ENCODE measurements around the gene MBNL2.

The MBNL2 gene

DNA sequence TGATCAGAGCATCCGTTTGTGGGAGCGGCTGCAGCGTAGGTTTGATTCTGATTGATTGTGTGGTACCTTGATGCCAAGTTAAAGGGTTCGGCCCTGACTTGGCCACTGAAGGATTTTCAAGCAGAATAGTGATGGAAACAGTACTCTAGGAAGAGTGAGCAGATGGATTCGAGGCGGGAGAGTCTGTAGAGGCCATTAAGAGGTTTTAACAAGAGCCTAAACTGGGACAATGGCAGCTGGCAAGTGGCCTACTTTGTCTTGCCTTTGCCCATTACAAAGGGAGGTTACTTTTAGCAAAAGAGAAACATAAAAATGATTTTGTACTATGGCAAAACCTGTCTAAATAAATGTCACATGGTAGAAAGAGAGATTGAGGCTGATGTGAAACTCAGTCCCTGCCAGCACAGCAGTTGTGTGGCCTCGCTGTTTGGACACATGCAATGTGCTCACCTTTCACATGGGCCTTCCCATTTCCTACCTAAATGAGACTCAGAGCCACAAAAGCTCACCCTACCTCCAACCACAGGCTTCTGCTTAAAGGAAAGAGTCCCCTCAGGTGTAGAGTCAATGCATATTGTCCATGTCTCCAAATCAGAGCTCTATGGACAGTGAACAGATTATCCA, 149.5 kb downstream of the MBNL2 start:
- H3K36me3 ChIP-seq (ENCODE audit: control insufficient read depth, low read depth, low read length), result no peaks in the 10 kb centered on the region
- no peak overlapping the region for H3K27ac ChIP-seq (ENCODE audit: low read length)
- no peak overlapping the region for H3K9ac ChIP-seq (ENCODE audit: low read length)
- H3K4me1 ChIP-seq (ENCODE audit: control insufficient read depth, low read depth, low read length), result no peaks in the 10 kb centered on the region
- no peak overlapping the region for H3K4me3 ChIP-seq (ENCODE audit: low read length)
- no peaks in the 10 kb centered on the region for H3K27me3 ChIP-seq (ENCODE audit: control insufficient read depth, insufficient read depth, low read length)
- no peaks in the 10 kb centered on the region for H3K9me3 ChIP-seq (ENCODE audit: control insufficient read depth, low read depth, low read length)

DNA sequence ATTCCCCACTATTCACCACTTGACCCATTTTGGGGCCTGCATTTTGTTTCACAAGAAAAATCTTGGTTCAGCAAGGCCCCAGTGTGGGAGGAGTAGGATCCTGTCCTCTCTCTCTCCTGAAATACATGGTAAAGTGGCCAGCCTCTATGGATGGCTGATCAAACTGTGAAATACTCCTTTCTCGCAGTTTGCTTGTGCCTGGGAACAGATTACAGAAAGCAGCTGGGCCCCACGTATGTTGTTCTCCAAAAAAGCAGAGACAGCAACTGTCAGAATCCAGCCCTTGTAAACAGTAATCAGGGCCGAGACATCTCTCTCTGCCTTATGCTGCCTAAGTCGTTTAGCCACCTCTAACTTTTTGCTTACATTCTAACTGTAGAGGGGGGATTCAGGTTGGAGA, 150.8 kb downstream of the MBNL2 start:
- Histone ChIP-seq H3K9ac (ENCODE audit: low read length) (no peak overlapping the region), H3K4me3 (ENCODE audit: low read length) (no peak overlapping the region), H3K36me3 (ENCODE audit: control insufficient read depth, low read depth, low read length) (no peaks in the 10 kb centered on the region), H3K4me1 (ENCODE audit: control insufficient read depth, low read depth, low read length) (no peaks in the 10 kb centered on the region), H3K9me3 (ENCODE audit: control insufficient read depth, low read depth, low read length) (no peaks in the 10 kb centered on the region), H3K27me3 (ENCODE audit: control insufficient read depth, insufficient read depth, low read length) (no peaks in the 10 kb centered on the region), H3K27ac (ENCODE audit: low read length) (no peak overlapping the region)

DNA sequence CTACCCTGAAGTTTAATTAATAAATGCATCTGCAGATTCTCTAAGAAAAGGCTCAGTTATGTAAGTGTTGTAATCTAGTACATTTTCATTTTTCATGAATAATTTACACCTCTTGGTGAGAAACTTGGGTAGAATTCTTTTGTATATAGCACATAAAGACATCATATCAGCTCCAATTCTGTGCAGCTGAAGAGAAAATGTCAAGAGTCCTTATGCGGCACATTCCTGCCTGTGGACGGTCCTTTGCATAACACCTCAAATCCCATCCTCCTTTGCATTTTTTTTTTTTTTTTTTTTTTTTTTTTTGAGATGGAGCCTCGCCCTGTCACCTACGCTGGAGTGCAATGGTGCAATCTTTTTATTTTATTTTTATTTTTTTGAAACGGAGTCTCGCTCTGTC, 151.7 kb downstream of the MBNL2 start:
- no peak overlapping the region for H3K27ac ChIP-seq (ENCODE audit: low read length)
- H3K9me3 ChIP-seq (ENCODE audit: control insufficient read depth, low read depth, low read length), result no peaks in the 10 kb centered on the region
- no peak overlapping the region for H3K4me3 ChIP-seq (ENCODE audit: low read length)
- H3K27me3 ChIP-seq (ENCODE audit: control insufficient read depth, insufficient read depth, low read length), result no peaks in the 10 kb centered on the region
- H3K36me3 ChIP-seq (ENCODE audit: control insufficient read depth, low read depth, low read length), result no peaks in the 10 kb centered on the region
- no peak overlapping the region for H3K9ac ChIP-seq (ENCODE audit: low read length)
- no peaks in the 10 kb centered on the region for H3K4me1 ChIP-seq (ENCODE audit: control insufficient read depth, low read depth, low read length)

DNA sequence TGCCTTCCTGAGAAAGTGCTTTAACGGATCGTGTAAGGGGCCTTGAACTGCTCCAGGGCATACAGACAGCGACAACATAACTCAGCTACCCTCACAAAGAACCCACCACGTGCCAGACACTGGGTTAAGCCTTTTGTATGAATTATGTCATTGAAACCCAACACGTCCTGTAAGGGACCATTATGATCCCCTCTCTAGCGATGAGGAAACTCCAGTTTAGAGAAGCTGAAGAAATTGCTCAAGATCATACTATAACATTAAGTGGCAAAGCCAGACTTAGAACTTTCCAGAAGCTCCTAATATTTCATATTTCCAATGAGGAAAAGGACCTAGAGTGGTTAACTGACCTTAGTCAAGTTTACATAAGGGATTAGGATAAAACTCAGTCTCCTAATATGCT, 154.8 kb downstream of the MBNL2 start:
- Histone ChIP-seq H3K9ac (ENCODE audit: low read length) (no peak overlapping the region), H3K27ac (ENCODE audit: low read length) (no peak overlapping the region), H3K9me3 (ENCODE audit: control insufficient read depth, low read depth, low read length) (no peaks in the 10 kb centered on the region), H3K36me3 (ENCODE audit: control insufficient read depth, low read depth, low read length) (no peaks in the 10 kb centered on the region), H3K4me3 (ENCODE audit: low read length) (no peak overlapping the region), H3K4me1 (ENCODE audit: control insufficient read depth, low read depth, low read length) (no peaks in the 10 kb centered on the region), H3K27me3 (ENCODE audit: control insufficient read depth, insufficient read depth, low read length) (no peaks in the 10 kb centered on the region)

DNA sequence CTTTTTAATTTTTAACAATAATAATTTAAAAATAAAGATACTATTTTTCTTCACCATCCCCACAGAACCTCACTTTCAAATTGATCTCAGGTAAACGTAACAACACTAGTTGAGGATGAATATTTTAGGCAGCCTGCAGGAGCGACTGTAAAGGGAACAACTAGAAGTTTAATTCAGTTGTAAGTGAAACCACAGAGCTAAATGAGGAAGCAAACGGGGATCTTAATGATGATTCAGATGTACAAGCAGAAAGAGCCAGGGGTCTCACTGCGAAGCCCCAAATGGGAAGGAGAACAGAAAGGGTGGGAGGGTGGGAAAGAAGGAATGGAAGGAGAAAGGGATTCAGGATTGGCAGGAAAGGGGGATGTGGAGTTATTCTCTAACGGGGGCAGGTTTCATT, 157.3 kb downstream of the MBNL2 start:
- Histone ChIP-seq H3K27ac (ENCODE audit: low read length) (no peak overlapping the region), H3K27me3 (ENCODE audit: control insufficient read depth, insufficient read depth, low read length) (no peaks in the 10 kb centered on the region), H3K9ac (ENCODE audit: low read length) (no peak overlapping the region), H3K9me3 (ENCODE audit: control insufficient read depth, low read depth, low read length) (no peaks in the 10 kb centered on the region), H3K4me1 (ENCODE audit: control insufficient read depth, low read depth, low read length) (no peaks in the 10 kb centered on the region), H3K4me3 (ENCODE audit: low read length) (no peak overlapping the region), H3K36me3 (ENCODE audit: control insufficient read depth, low read depth, low read length) (no peaks in the 10 kb centered on the region)

DNA sequence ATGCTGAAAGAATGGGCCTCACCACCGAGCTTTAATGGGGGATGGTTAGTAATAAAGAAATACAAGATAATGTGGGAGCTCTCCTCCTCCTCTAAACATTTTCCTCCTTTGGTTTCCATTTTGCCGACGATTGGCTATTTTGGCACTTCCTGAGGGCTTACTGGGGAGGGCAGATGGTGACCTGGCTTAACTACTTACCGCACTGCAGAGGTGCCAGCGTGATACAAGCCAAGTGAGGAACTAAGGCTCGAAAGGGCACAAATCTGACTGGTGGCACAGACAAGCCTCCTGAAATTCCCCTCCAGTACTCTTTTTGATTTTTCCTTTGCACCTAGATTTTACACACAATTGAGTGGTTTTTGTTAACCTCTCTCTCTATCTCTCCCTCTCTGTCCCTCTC, 158.6 kb downstream of the MBNL2 start:
- H3K27me3 ChIP-seq (ENCODE audit: control insufficient read depth, insufficient read depth, low read length), result no peaks in the 10 kb centered on the region
- no peaks in the 10 kb centered on the region for H3K4me1 ChIP-seq (ENCODE audit: control insufficient read depth, low read depth, low read length)
- no peak overlapping the region for H3K4me3 ChIP-seq (ENCODE audit: low read length)
- no peaks in the 10 kb centered on the region for H3K9me3 ChIP-seq (ENCODE audit: control insufficient read depth, low read depth, low read length)
- no peak overlapping the region for H3K27ac ChIP-seq (ENCODE audit: low read length)
- H3K9ac ChIP-seq (ENCODE audit: low read length), result no peak overlapping the region
- H3K36me3 ChIP-seq (ENCODE audit: control insufficient read depth, low read depth, low read length), result no peaks in the 10 kb centered on the region

DNA sequence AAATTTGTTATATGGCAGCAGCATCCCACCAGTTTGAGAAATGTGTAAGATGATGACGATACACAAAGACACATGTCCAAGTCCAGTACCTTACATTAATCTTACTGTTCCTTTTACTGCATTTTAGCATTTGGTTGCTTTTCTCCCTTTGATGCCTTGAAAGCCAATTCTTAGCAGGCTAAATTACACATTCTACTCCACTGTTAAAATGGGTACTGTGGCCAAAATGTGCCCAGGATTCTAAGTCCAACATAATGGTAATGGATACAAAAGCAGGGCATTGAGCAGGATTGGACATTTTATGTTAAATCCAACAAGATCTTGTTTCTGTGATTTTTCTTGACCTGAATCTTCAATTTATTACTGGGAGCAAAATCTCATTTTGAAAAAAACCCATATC, 159.1 kb downstream of the MBNL2 start:
- Histone ChIP-seq H3K9me3 (ENCODE audit: control insufficient read depth, low read depth, low read length) (no peaks in the 10 kb centered on the region), H3K9ac (ENCODE audit: low read length) (no peak overlapping the region), H3K36me3 (ENCODE audit: control insufficient read depth, low read depth, low read length) (no peaks in the 10 kb centered on the region), H3K27me3 (ENCODE audit: control insufficient read depth, insufficient read depth, low read length) (no peaks in the 10 kb centered on the region), H3K27ac (ENCODE audit: low read length) (no peak overlapping the region), H3K4me3 (ENCODE audit: low read length) (no peak overlapping the region), H3K4me1 (ENCODE audit: control insufficient read depth, low read depth, low read length) (no peaks in the 10 kb centered on the region)

DNA sequence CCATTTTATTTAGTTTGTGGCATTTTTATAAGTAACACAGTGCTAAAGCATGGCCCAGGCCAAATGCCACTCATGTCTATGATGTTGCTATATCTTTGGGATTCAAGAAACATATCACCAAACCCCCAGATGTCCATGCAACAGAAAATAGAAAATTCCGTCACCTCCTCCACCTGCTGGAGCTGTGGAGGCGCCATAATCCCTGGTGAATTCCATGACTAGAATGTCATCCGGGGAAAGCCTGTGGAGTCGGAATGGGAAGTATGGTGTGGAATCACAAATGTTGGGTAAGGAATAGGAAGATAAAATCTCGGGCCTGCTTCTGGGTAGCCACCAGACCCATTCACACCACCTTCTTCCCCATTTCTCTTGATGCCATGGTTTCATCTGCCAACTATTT, 160.1 kb downstream of the MBNL2 start:
- no peaks in the 10 kb centered on the region for H3K9me3 ChIP-seq (ENCODE audit: control insufficient read depth, low read depth, low read length)
- H3K27me3 ChIP-seq (ENCODE audit: control insufficient read depth, insufficient read depth, low read length), result no peaks in the 10 kb centered on the region
- no peak overlapping the region for H3K9ac ChIP-seq (ENCODE audit: low read length)
- no peak overlapping the region for H3K27ac ChIP-seq (ENCODE audit: low read length)
- H3K36me3 ChIP-seq (ENCODE audit: control insufficient read depth, low read depth, low read length), result no peaks in the 10 kb centered on the region
- no peaks in the 10 kb centered on the region for H3K4me1 ChIP-seq (ENCODE audit: control insufficient read depth, low read depth, low read length)
- H3K4me3 ChIP-seq (ENCODE audit: low read length), result no peak overlapping the region

DNA sequence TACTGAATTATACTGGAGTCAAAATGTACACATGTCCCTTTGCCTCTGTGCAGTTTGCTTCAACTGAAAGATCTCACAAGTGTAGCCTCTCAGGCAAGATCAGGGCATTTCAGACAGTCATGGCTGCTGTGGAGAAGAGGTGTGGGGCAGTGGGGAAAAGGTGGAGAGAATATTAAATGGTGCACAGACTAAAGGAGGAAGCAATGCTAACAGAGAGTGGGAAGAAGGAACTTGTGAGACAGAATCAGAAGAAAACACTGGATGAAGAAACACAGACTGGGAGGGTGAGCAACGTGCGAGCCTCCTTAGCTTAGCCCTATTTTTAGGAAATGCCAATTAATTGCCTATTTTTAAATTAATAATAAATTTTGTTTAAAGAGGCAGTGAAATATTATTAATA, 162.2 kb downstream of the MBNL2 start:
- H3K9me3 ChIP-seq (ENCODE audit: control insufficient read depth, low read depth, low read length), result no peaks in the 10 kb centered on the region
- no peak overlapping the region for H3K27ac ChIP-seq (ENCODE audit: low read length)
- no peak overlapping the region for H3K4me3 ChIP-seq (ENCODE audit: low read length)
- no peak overlapping the region for H3K9ac ChIP-seq (ENCODE audit: low read length)
- H3K36me3 ChIP-seq (ENCODE audit: control insufficient read depth, low read depth, low read length), result no peaks in the 10 kb centered on the region
- no peaks in the 10 kb centered on the region for H3K4me1 ChIP-seq (ENCODE audit: control insufficient read depth, low read depth, low read length)
- H3K27me3 ChIP-seq (ENCODE audit: control insufficient read depth, insufficient read depth, low read length), result no peaks in the 10 kb centered on the region

DNA sequence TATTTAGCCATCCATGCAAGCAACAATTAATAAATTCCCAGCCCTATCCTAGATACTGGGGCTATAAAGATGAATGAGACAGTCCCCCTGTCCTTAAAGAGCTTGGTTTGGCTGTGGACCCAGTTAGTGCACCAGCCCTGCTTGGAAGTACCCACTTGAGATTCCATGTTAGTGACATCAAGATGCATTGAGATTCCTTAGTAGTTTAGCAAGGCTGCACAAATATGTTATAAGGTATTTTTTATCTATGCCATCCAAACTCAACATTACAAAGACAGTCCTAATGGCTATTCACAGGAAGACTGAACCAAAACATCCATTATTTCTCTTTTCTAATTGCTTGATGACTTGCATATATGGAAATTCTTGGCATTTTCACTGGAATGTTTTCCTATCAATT, 163.0 kb downstream of the MBNL2 start:
- no peaks in the 10 kb centered on the region for H3K4me1 ChIP-seq (ENCODE audit: control insufficient read depth, low read depth, low read length)
- no peaks in the 10 kb centered on the region for H3K36me3 ChIP-seq (ENCODE audit: control insufficient read depth, low read depth, low read length)

DNA sequence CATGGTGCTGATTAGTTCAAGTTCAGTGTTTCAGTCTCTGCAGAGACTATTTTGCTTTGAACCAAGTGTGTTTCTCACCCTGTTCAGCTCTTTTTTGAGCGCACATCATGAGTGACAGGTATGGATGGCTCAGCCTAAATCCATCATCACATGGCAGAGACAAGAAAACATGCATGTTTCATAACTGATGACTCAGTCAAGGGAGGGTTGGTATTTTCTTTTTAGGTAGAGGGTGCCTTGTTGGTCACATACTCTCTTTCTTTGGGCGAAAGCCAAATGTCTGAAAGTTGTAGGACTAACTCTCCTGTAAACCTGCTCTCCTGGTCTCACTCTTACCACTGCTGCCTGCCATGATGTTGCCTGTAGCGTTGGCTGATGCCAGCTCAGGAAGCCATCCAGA, 163.7 kb downstream of the MBNL2 start:
- Histone ChIP-seq H3K36me3 (ENCODE audit: control insufficient read depth, low read depth, low read length) (no peaks in the 10 kb centered on the region), H3K9ac (ENCODE audit: low read length) (no peak overlapping the region), H3K9me3 (ENCODE audit: control insufficient read depth, low read depth, low read length) (no peaks in the 10 kb centered on the region), H3K4me1 (ENCODE audit: control insufficient read depth, low read depth, low read length) (no peaks in the 10 kb centered on the region), H3K4me3 (ENCODE audit: low read length) (no peak overlapping the region), H3K27me3 (ENCODE audit: control insufficient read depth, insufficient read depth, low read length) (no peaks in the 10 kb centered on the region), H3K27ac (ENCODE audit: low read length) (no peak overlapping the region)

More for the DNA sequence above, 163.0 kb downstream of the MBNL2 start:
- H3K9me3 ChIP-seq (ENCODE audit: control insufficient read depth, low read depth, low read length), result no peaks in the 10 kb centered on the region
- no peak overlapping the region for H3K9ac ChIP-seq (ENCODE audit: low read length)
- no peak overlapping the region for H3K4me3 ChIP-seq (ENCODE audit: low read length)
- no peaks in the 10 kb centered on the region for H3K27me3 ChIP-seq (ENCODE audit: control insufficient read depth, insufficient read depth, low read length)
- H3K27ac ChIP-seq (ENCODE audit: low read length), result no peak overlapping the region

DNA sequence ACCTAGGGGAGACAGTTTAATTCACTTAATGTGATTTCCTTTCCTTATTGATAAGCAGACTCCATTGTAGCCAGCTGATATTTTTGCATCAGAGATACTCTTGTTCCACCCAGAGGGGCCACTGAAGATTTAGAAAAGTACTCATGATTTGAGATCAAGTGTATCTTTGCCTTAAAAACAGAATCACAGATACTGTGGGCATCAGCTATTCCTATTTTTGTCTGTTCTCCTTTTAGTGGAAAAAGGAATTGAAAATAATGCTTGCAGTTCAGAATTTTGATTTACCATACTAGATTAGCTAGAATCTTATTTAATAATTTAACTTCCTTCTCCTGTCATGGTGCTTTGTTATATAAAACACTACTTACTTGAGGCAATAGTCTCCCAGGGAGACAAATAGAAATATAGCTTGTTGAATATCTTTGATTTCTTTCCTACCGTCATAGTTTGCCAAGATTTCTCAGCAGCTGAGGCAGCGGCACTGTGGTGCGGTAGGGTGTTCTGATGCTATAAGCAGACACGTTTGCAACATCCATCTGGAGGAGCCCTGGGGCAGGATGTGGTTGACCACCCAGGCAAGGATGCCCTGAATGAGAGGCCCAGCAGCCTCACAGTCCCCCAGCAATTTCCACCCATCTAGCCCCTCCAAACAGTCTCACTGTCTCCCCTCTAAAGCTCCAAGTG, 164.8 kb downstream of the MBNL2 start:
- H3K27ac ChIP-seq (ENCODE audit: low read length), result no peak overlapping the region
- H3K4me1 ChIP-seq (ENCODE audit: control insufficient read depth, low read depth, low read length), result no peaks in the 10 kb centered on the region
- no peak overlapping the region for H3K4me3 ChIP-seq (ENCODE audit: low read length)
- no peaks in the 10 kb centered on the region for H3K27me3 ChIP-seq (ENCODE audit: control insufficient read depth, insufficient read depth, low read length)
- H3K36me3 ChIP-seq (ENCODE audit: control insufficient read depth, low read depth, low read length), result no peaks in the 10 kb centered on the region
- no peak overlapping the region for H3K9ac ChIP-seq (ENCODE audit: low read length)
- H3K9me3 ChIP-seq (ENCODE audit: control insufficient read depth, low read depth, low read length), result no peaks in the 10 kb centered on the region

All from iPS-18a (cell line).